ENCODE results near the gene FUOM.

Gene FUOM

DNA sequence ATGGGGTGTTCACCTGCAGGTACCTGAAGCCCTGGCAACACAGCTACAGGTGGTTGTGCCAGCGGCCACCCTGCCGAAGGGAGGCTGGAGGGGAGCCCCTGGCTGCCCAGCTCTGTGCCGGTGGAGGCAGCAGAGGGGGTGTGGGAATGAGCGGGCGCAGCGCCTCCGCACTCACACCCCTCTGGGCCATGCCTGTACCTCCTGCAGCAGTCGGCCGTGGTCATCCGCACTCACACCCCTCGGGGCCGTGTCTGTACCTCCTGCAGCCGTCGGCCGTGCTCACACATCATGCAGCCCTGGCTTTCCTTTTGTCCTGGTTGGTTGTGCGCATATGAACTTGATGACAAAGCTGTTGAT is 47.4 kb downstream of the FUOM start:
- DNase-seq (ENCODE audit: low spot score) = no peak

DNA sequence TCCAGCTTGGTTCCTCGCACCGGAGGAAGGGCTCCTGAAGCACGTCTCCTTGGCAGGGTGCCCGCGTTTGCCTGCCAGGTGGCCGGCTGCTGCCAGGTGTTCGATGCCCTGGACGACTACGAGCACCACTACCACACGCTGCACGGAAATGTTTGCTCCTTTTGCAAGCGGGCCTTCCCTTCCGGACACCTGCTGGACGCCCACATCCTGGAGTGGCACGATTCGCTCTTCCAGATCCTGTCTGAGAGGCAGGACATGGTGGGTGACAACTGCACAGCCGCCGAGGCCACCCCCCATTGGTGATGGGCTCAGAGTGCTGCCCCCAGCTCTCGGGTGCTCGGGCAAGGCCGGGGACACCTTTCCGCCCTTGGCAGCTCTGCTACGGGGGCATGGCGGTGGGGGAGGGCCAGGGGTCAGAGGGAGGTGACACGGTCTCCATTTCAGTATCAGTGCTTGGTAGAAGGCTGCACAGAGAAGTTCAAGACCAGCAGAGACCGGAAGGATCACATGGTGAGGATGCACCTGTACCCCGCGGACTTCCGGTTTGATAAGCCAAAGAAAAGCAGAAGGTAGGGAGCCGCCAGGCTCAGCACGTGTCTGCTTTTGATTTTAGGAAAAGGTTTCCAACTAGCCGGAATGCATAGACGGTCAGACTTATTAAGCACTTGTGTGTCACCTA is 48.0 kb downstream of the FUOM start:
- DNase-seq (ENCODE audit: low spot score) = no peak

DNA sequence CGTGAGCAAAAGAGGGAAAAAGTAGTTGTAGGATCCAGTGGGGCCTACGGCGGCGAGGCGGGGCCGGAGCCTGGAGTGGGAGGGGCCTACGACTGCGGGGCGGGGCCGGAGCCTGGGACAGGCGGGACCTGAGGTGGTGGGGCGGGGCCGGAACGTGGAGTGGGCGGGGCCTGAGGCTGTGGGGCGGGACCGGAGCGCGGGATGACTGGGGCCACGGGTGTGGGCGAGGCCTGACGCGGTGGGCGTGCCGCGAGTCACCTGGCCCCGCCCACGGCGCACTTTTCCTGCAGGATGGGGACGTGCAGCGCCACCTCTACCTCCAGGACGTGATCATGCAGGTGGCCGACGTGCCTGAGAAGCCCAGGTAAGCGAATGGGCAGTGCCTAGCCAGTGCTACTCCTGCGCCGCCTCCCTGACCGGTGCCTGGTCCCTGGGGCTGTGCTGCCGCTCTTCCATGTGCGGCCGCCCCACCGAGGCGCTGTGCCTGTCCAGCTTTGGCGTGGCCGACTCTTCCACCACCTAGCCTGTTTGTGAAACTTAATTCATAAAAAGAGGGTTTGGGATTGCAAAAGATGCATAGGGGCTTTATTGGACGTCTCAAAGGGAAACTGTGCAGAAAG is 48.6 kb downstream of the FUOM start:
- DNase-seq (ENCODE audit: low spot score) = peak; percentile 93

DNA sequence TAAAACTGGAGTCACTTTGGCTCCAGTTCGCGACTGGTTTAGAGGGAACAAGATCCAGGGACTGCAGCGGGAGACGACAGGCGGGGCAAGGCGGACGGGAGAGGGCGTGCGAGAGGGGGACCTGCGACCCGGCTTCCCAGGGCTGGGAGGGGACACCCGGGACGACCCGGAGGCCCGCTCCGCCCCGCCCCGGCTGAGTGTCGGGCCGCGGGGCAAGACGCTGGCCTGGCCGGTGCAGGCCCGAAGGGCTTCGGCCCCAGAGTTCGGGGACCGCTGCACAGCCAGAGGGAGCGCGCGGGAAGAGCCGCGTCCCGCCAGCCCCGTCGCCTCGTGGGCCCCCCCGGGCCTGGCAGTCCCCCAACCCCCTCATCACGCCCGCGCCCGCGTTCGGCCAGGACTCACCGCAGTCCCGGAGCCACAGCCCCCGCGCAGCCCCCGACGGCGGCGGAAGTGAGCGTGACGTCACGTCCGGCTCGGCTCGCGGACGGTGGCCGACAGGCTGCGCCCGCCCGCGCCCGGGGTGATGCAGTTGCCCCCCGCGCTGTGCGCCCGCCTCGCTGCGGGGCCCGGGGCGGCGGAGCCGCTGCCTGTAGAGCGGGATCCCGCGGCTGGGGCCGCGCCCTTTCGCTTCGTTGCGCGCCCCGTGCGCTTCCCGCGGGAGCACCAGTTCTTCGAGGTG is 49.3 kb downstream of the FUOM start, which contains the start of the genes TUBGCP2 and ZNF511:
Gene TUBGCP2 (minus strand): TSS at position 452 of the 679 bp plus-strand sequence. CDS start 5,931 bp downstream, outside the sequence.
Gene ZNF511 (plus strand): TSS at position 494 of the 679 bp plus-strand sequence. CDS start 30 bp downstream, at position 524.
- DNase-seq (ENCODE audit: low spot score) = peak; percentile 89

DNA sequence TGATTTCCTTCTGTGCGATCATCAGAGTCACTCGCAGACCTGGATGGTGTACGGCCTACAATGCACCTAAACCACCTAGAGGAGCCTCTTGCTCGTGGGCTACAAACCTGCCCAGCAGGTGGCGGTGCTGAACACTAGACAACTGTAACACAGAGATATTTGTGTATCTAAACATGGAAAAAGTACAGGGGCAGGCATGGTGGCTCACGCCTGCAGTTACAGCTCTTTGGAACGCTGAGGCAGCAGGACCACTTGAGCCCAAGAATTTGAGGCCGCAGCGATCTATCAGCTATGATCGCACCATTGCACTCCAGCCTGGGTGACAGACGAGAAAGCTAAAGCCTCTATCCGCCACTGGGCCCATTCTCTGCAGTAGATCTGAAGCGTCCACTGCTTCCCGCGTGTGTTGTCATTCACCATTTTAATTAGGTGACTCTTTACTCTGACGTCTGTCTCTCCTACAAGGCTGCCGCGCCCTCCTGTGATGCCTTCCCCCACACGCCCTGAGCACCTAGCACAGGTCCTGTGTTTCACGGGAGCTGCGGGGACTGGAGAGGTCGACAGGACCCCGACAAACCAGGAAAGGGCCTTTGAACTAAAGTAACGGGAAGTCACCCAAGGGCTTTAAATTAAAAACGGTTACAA is 49.9 kb downstream of the FUOM start:
- DNase-seq (ENCODE audit: low spot score) = peak; percentile 56

DNA sequence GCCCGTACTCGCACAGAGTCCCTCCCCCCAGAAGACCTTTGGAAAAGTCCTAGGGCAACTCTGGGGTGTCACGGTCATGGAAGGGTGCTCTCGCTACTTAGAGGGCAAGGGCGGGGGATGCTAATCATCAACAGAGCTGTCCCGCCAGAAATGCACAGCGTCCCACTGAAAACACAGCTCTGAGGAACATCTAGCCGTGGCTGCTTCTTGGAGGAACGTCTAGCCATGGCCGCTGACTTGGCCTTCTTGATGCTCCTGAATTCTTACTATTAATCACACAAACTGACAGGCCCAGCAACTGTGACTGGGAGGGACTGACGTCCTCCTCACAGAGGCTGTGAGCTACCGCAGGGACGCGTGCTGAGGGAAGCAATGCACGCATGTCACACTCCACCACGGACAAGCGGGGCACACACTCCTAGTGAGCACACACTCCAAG is 50.9 kb downstream of the FUOM start:
- DNase-seq (ENCODE audit: low spot score) = no peak

DNA sequence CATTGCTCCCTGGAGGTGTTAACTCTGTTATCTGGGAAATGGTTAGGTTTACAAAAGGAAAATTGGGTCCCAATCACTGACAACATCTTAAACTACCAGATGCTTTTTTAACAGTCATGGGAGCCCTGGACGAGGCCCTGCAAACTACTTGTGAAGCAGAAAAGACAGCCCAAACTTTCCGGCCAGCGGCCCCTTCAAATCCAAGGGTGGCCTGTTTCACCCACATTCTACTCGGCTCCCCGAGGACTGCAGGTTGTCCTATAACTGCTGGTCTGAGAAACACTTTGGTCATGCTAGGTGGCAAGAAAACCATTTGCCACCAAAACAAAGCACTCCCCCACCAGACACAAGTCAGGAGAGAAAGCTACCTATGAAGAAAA is 51.7 kb downstream of the FUOM start:
- DNase-seq (ENCODE audit: low spot score) = no peak
